PC-3 (cell line): ENCODE results near the gene KDM4C.

Experiments used
- EZH2 ChIP-seq: fragments of 300-600 bp; sonication (generic); IDR thresholded peaks from one replicate; pipeline ENCODE4 v1.6.1; 2017; ENCODE audit warnings: antibody characterized with exemption, mild to moderate bottlenecking, low read length; ENCODE audit not compliant: unreplicated experiment
- TF ChIP-seq, protein P1 (sequence below): fragments of 300-600 bp; sonication (generic); conservative IDR thresholded peaks from 2 replicates; pipeline ENCODE4 v1.5.1; 2017; ENCODE audit warnings: antibody characterized with exemption, low read depth, mild to moderate bottlenecking, low read length

DNA sequence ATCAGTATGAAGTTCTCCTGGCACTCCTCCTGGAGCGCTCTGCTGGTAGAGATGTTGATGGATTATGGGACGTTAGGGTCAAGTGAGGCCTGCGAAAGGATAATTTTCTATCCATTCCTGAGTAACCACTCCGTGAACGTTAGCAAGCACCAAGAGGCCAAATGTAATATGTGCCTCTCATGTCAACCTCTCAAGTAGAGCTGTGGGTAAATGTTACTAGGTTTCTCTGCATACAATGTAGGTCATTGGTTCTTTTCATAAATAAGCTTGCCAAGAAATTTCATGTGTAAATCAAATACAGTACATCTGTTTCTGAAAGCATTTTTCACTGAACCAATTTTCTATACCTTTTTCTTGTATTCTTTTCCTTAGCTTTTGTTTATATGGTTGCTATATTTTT lies 126.3 kb downstream of the KDM4C start:
- TF ChIP-seq, protein P1, sequence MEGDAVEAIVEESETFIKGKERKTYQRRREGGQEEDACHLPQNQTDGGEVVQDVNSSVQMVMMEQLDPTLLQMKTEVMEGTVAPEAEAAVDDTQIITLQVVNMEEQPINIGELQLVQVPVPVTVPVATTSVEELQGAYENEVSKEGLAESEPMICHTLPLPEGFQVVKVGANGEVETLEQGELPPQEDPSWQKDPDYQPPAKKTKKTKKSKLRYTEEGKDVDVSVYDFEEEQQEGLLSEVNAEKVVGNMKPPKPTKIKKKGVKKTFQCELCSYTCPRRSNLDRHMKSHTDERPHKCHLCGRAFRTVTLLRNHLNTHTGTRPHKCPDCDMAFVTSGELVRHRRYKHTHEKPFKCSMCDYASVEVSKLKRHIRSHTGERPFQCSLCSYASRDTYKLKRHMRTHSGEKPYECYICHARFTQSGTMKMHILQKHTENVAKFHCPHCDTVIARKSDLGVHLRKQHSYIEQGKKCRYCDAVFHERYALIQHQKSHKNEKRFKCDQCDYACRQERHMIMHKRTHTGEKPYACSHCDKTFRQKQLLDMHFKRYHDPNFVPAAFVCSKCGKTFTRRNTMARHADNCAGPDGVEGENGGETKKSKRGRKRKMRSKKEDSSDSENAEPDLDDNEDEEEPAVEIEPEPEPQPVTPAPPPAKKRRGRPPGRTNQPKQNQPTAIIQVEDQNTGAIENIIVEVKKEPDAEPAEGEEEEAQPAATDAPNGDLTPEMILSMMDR = no peak
- no peak for TF ChIP-seq EZH2
